Measurements from ENCODE around the gene FGF14. TPM values are rescaled to one million over a fixed set of nuclear protein-coding genes. Genes with fewer than 3 reads are reported as not detected.
A peak's percentile ranks its signal among the peaks of the same experiment; 100 is the strongest.

FGF14 gene
- total and polyA plus RNA-seq, 2 experiments from 2014 or later, result 0.03 TPM; not detected in 1

DNA sequence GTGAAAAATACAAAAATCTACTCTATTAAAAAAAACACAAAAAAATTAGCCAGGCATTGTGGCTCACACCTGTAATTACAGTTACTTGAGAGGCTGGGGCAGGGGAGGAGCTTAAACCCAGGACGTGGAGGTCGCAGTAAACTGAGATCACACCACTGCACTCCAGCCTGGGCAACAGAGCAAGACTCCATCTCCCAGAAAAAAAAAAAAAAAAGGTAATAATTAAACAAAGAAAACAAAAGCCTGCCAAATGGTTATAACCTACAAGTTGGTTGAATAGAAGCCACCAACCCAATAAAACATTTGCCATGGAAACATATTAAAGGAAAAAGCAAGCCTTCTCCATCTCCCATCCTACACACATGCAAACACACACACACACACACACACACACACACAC lies 694.2 kb downstream of the FGF14 start:
- ATAC-seq (no peak), DNase-seq (ENCODE audit: low spot score) (no peak)
- Histone ChIP-seq H3K27me3 (ENCODE audit: insufficient read depth) (no peaks in the 10 kb centered on the region), H3F3A (replicated peaks; ENCODE audit: low read depth) (no peaks in the 10 kb centered on the region), H3K36me3 (ENCODE audit: insufficient read depth) (no peaks in the 10 kb centered on the region), H3K9me2 (ENCODE audit: insufficient read depth) (peaks cover 6% of the 10 kb centered on the region; the same call in 1 of the 2 replicates), H3K4me1 (ENCODE audit: insufficient read depth) (no peaks in the 10 kb centered on the region), H4K20me1 (replicated peaks; ENCODE audit: insufficient read depth) (no peaks in the 10 kb centered on the region), H2AFZ (no peak overlapping the region), H3K4me3 (no peak overlapping the region), H3K27ac (ENCODE audit: low read depth) (no peak overlapping the region), H3K4me2 (no peak overlapping the region), H3K79me2 (replicated peaks; ENCODE audit: insufficient read depth) (no peaks in the 10 kb centered on the region)
- Mint-ChIP-seq H3K9me3 (no peaks in the 10 kb centered on the region), H3K27ac (peak overlapping the region; percentile 22; the same call in 1 of the 2 replicates), H3K36me3 (ENCODE audit: low read depth) (0 out of 3 replicates have a peak, but pooled peaks cover 3% of the 10 kb centered on the region), H3K4me1 (peaks cover 10% of the 10 kb centered on the region), H3K27me3 (ENCODE audit: insufficient read depth, low read depth, poor library complexity) (no peaks in the 10 kb centered on the region), H3K4me3 (no peak overlapping the region)
- no peak for TF ChIP-seq CREB1 (CRISPR knock-in tag; IDR thresholded peaks at IDR 0.05; ENCODE audit: low read depth)
- TF ChIP-seq, protein P1, sequence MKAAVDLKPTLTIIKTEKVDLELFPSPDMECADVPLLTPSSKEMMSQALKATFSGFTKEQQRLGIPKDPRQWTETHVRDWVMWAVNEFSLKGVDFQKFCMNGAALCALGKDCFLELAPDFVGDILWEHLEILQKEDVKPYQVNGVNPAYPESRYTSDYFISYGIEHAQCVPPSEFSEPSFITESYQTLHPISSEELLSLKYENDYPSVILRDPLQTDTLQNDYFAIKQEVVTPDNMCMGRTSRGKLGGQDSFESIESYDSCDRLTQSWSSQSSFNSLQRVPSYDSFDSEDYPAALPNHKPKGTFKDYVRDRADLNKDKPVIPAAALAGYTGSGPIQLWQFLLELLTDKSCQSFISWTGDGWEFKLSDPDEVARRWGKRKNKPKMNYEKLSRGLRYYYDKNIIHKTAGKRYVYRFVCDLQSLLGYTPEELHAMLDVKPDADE (IDR thresholded peaks at IDR 0.05), result no peak
- no peak for TF ChIP-seq ZNF331 (CRISPR knock-in tag; IDR thresholded peaks at IDR 0.05; ENCODE audit: low read depth)
- no peak for TF ChIP-seq JUNB (IDR thresholded peaks at IDR 0.05; ENCODE audit: unreplicated experiment)
- TF ChIP-seq STAT1 (IDR thresholded peaks at IDR 0.05; ENCODE audit: unreplicated experiment), result no peak
- no peak for TF ChIP-seq ZNF114 (CRISPR knock-in tag; IDR thresholded peaks at IDR 0.05)
- no peak for TF ChIP-seq POLR2AphosphoS5 (IDR thresholded peaks at IDR 0.05; ENCODE audit: low read depth)
- TF ChIP-seq, protein P2, sequence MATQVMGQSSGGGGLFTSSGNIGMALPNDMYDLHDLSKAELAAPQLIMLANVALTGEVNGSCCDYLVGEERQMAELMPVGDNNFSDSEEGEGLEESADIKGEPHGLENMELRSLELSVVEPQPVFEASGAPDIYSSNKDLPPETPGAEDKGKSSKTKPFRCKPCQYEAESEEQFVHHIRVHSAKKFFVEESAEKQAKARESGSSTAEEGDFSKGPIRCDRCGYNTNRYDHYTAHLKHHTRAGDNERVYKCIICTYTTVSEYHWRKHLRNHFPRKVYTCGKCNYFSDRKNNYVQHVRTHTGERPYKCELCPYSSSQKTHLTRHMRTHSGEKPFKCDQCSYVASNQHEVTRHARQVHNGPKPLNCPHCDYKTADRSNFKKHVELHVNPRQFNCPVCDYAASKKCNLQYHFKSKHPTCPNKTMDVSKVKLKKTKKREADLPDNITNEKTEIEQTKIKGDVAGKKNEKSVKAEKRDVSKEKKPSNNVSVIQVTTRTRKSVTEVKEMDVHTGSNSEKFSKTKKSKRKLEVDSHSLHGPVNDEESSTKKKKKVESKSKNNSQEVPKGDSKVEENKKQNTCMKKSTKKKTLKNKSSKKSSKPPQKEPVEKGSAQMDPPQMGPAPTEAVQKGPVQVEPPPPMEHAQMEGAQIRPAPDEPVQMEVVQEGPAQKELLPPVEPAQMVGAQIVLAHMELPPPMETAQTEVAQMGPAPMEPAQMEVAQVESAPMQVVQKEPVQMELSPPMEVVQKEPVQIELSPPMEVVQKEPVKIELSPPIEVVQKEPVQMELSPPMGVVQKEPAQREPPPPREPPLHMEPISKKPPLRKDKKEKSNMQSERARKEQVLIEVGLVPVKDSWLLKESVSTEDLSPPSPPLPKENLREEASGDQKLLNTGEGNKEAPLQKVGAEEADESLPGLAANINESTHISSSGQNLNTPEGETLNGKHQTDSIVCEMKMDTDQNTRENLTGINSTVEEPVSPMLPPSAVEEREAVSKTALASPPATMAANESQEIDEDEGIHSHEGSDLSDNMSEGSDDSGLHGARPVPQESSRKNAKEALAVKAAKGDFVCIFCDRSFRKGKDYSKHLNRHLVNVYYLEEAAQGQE (IDR thresholded peaks at IDR 0.05; ENCODE audit: unreplicated experiment), result no peak
- no peak for TF ChIP-seq NANOG (IDR thresholded peaks at IDR 0.05; ENCODE audit: borderline replicate concordance)
- no peak for TF ChIP-seq EZH2phosphoT487 (IDR thresholded peaks at IDR 0.05; ENCODE audit: unreplicated experiment)
- no peak for TF ChIP-seq EZH2 (IDR thresholded peaks at IDR 0.05; ENCODE audit: low read depth, unreplicated experiment)
- TF ChIP-seq, protein P3, sequence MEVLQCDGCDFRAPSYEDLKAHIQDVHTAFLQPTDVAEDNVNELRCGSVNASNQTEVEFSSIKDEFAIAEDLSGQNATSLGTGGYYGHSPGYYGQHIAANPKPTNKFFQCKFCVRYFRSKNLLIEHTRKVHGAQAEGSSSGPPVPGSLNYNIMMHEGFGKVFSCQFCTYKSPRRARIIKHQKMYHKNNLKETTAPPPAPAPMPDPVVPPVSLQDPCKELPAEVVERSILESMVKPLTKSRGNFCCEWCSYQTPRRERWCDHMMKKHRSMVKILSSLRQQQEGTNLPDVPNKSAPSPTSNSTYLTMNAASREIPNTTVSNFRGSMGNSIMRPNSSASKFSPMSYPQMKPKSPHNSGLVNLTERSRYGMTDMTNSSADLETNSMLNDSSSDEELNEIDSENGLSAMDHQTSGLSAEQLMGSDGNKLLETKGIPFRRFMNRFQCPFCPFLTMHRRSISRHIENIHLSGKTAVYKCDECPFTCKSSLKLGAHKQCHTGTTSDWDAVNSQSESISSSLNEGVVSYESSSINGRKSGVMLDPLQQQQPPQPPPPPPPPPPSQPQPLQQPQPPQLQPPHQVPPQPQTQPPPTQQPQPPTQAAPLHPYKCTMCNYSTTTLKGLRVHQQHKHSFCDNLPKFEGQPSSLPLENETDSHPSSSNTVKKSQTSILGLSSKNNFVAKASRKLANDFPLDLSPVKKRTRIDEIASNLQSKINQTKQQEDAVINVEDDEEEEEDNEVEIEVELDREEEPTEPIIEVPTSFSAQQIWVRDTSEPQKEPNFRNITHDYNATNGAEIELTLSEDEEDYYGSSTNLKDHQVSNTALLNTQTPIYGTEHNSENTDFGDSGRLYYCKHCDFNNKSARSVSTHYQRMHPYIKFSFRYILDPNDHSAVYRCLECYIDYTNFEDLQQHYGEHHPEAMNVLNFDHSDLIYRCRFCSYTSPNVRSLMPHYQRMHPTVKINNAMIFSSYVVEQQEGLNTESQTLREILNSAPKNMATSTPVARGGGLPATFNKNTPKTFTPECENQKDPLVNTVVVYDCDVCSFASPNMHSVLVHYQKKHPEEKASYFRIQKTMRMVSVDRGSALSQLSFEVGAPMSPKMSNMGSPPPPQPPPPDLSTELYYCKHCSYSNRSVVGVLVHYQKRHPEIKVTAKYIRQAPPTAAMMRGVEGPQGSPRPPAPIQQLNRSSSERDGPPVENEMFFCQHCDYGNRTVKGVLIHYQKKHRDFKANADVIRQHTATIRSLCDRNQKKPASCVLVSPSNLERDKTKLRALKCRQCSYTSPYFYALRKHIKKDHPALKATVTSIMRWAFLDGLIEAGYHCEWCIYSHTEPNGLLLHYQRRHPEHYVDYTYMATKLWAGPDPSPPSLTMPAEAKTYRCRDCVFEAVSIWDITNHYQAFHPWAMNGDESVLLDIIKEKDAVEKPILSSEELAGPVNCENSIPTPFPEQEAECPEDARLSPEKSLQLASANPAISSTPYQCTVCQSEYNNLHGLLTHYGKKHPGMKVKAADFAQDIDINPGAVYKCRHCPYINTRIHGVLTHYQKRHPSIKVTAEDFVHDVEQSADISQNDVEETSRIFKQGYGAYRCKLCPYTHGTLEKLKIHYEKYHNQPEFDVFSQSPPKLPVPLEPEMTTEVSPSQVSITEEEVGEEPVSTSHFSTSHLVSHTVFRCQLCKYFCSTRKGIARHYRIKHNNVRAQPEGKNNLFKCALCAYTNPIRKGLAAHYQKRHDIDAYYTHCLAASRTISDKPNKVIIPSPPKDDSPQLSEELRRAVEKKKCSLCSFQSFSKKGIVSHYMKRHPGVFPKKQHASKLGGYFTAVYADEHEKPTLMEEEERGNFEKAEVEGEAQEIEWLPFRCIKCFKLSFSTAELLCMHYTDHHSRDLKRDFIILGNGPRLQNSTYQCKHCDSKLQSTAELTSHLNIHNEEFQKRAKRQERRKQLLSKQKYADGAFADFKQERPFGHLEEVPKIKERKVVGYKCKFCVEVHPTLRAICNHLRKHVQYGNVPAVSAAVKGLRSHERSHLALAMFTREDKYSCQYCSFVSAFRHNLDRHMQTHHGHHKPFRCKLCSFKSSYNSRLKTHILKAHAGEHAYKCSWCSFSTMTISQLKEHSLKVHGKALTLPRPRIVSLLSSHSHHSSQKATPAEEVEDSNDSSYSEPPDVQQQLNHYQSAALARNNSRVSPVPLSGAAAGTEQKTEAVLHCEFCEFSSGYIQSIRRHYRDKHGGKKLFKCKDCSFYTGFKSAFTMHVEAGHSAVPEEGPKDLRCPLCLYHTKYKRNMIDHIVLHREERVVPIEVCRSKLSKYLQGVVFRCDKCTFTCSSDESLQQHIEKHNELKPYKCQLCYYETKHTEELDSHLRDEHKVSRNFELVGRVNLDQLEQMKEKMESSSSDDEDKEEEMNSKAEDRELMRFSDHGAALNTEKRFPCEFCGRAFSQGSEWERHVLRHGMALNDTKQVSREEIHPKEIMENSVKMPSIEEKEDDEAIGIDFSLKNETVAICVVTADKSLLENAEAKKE (CRISPR knock-in tag; IDR thresholded peaks at IDR 0.05), result no peak

All from GM23338 (cell line).